Measurements from ENCODE around the gene PRDM16. TPM values are rescaled to one million over a fixed set of nuclear protein-coding genes. Genes with fewer than 3 reads are reported as not detected.

PRDM16 gene
- total RNA-seq, 1 experiment from 2014 or later = not detected

- DNase-seq (ENCODE audit: low read depth) = no peak
Measured at GRCh38 chr1:3368711-3369445, 299.9 kb downstream of the PRDM16 start.

- peak; percentile 70 for DNase-seq (ENCODE audit: low read depth)
Measured at GRCh38 chr1:3369446-3370076, 300.6 kb downstream of the PRDM16 start.

- no peak for DNase-seq (ENCODE audit: low read depth)
Measured at GRCh38 chr1:3370856-3371703, 302.1 kb downstream of the PRDM16 start.

- DNase-seq (ENCODE audit: low read depth) = peak; percentile 36
Measured at GRCh38 chr1:3372317-3372716, 303.3 kb downstream of the PRDM16 start.

- DNase-seq (ENCODE audit: low read depth) = no peak
Measured at GRCh38 chr1:3373175-3373574, 304.2 kb downstream of the PRDM16 start.

- no peak for DNase-seq (ENCODE audit: low read depth)
Measured at GRCh38 chr1:3373700-3374405, 304.9 kb downstream of the PRDM16 start.

- peak; percentile 39 for DNase-seq (ENCODE audit: low read depth)
Measured at GRCh38 chr1:3375245-3375644, 306.2 kb downstream of the PRDM16 start.

- DNase-seq (ENCODE audit: low read depth) = no peak
Measured at GRCh38 chr1:3377166-3377565, 308.2 kb downstream of the PRDM16 start.

- DNase-seq (ENCODE audit: low read depth) = no peak
Measured at GRCh38 chr1:3377604-3378279, 308.7 kb downstream of the PRDM16 start.

- DNase-seq (ENCODE audit: low read depth) = no peak
Measured at GRCh38 chr1:3378411-3379208, 309.6 kb downstream of the PRDM16 start.

- DNase-seq (ENCODE audit: low read depth) = no peak
Measured at GRCh38 chr1:3379934-3380333, 310.9 kb downstream of the PRDM16 start.

- DNase-seq (ENCODE audit: low read depth) = no peak
Measured at GRCh38 chr1:3380469-3380868, 311.5 kb downstream of the PRDM16 start.

GRCh38 chr1:3381901-3382300 is 312.9 kb downstream of the PRDM16 start:
- no peak for DNase-seq (ENCODE audit: low read depth)

- no peak for DNase-seq (ENCODE audit: low read depth)
Measured at GRCh38 chr1:3382326-3383057, 313.5 kb downstream of the PRDM16 start.

GRCh38 chr1:3383679-3384078 is 314.7 kb downstream of the PRDM16 start:
- DNase-seq (ENCODE audit: low read depth) = no peak

GRCh38 chr1:3384407-3384806 is 315.4 kb downstream of the PRDM16 start:
- no peak for DNase-seq (ENCODE audit: low read depth)

GRCh38 chr1:3386205-3387002 is 317.4 kb downstream of the PRDM16 start:
- DNase-seq (ENCODE audit: low read depth) = no peak

GRCh38 chr1:3387401-3387800 is 318.4 kb downstream of the PRDM16 start:
- DNase-seq (ENCODE audit: low read depth) = no peak
